Activated naive CD8-positive, alpha-beta T cell treated with anti-CD3 and anti-CD28 coated beads, Interleukin-2, amount 50 U/mL, for 24 hours (primary cell): ENCODE data around the gene KCND2.
"Not testable (repeated sequence)": the region's sequence is repeated elsewhere in the genome, so short reads cannot be mapped to it uniquely, and the experiment has no call there.

Experiments used
- ATAC-seq: fragments of 150-1000 bp; cut with Tn5 transposase; one replicate; pipeline ENCODE4 v1.10.0; 2021
- DNase-seq: peaks from one replicate; pipeline ENCODE4 v3.0.0; 2021
- H3K27ac Mint-ChIP-seq: one replicate; pipeline ENCODE4 v1.8.0; 2021; ENCODE audit warnings: mild to moderate bottlenecking, mixed read lengths
- H3K27me3 Mint-ChIP-seq: one replicate; pipeline ENCODE4 v1.8.0; 2021; ENCODE audit warnings: mixed read lengths
- H3K36me3 Mint-ChIP-seq: one replicate; pipeline ENCODE4 v1.8.0; 2021; ENCODE audit warnings: low read depth, mixed read lengths
- H3K4me1 Mint-ChIP-seq: one replicate; pipeline ENCODE4 v1.8.0; 2021; ENCODE audit warnings: mixed read lengths
- H3K4me3 Mint-ChIP-seq: one replicate; pipeline ENCODE4 v1.8.0; 2021; ENCODE audit warnings: mild to moderate bottlenecking, moderate library complexity, mixed read lengths
- H3K9me3 Mint-ChIP-seq: one replicate; pipeline ENCODE4 v1.8.0; 2021; ENCODE audit warnings: mixed read lengths

The KCND2 gene

DNA sequence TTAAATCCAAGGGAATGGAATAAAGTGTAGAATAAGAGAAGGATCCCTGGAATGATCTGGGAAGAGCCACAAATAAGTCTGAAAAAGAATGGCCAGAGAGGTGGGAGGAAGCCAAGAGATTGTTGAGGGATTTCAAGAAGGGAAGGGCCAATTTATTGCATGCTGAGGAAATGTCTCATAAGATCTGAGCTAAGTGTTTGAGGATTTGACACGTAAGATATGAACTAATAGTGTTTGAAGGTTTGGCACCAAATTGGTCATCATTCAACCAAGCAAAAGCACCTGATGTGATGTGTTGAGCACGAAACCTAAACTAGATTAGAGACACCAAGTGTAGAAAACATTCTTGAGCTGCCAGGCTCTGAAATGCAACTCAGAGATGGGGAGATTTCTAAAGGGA lies 487.1 kb downstream of the KCND2 start:
- Mint-ChIP-seq H3K27me3 (peaks cover 5% of the 10 kb centered on the region), H3K36me3 (no peaks in the 10 kb centered on the region), H3K9me3 (no peaks in the 10 kb centered on the region), H3K4me3 (no peak overlapping the region), H3K4me1 (no peaks in the 10 kb centered on the region), H3K27ac (no peak overlapping the region)
- DNase-seq, result no peak
- no peak for ATAC-seq

DNA sequence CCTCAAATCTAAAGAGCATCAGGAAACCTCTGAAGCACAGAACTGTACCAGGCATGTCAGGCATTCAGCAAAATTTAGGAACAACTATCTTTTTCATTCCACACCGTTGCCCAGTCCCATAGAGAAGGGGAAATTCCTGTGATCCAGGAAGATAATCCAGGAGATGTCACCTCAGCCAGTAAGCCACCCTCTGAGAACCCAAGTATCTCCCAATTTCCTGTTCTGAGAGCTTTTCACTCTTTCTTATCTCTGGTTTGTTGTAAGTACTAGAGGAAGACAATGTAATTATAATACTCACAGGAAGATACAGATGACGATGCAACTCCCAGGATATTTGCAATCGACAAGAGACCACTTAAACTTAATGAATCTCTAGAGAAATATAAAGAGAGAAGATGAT lies 487.9 kb downstream of the KCND2 start:
- peaks cover 5% of the 10 kb centered on the region for H3K27me3 Mint-ChIP-seq

DNA sequence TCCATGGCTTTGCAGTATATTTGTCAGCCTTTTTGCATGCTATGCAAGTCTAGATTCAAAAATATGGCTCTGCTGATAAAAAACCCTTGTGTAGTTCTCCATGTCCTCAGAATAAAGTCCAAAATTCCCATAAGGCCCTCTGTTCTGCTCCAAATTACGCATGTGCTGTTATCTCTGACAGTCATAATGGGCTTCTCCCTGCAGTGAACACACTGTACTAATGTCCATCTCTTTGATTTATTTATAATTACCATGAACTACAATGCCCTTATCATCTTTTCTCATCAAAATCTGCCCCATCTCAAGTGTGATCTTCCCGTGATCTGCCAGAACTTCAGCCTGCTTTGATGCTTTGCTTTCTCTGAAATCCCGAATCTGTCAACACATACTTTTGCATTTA lies 497.2 kb downstream of the KCND2 start:
- no peak for DNase-seq
- Mint-ChIP-seq H3K4me3 (no peak overlapping the region), H3K9me3 (no peaks in the 10 kb centered on the region), H3K27me3 (no peaks in the 10 kb centered on the region), H3K4me1 (no peaks in the 10 kb centered on the region), H3K27ac (no peak overlapping the region), H3K36me3 (no peaks in the 10 kb centered on the region)
- no peak for ATAC-seq

More for the DNA sequence above, 487.9 kb downstream of the KCND2 start:
- no peak overlapping the region for H3K27ac Mint-ChIP-seq
- H3K9me3 Mint-ChIP-seq, result no peaks in the 10 kb centered on the region
- H3K36me3 Mint-ChIP-seq, result no peaks in the 10 kb centered on the region
- H3K4me3 Mint-ChIP-seq, result no peak overlapping the region
- no peak for DNase-seq
- no peak for ATAC-seq
- H3K4me1 Mint-ChIP-seq, result no peaks in the 10 kb centered on the region

DNA sequence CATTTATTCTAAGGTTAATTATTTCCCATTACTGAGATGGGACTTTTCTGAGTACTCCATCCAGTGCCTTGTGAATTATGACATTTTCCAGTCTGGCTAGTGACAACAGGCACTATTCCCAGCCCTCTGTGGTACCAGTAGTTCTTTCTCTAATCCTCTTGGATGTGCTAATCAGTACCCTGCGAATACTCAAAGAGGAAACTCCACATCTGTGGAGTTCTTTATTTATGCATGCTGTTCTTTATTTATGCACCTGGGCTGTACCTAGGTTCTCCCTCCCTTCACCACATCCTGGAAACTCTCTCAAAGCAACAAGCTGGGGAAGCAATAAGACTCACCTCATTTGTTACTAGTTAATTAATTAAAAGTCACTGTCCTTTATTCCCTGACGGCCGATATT lies 501.5 kb downstream of the KCND2 start:
- no peaks in the 10 kb centered on the region for H3K27me3 Mint-ChIP-seq
- H3K4me3 Mint-ChIP-seq, result no peak overlapping the region
- no peak for DNase-seq
- H3K27ac Mint-ChIP-seq, result no peak overlapping the region
- no peaks in the 10 kb centered on the region for H3K9me3 Mint-ChIP-seq
- no peaks in the 10 kb centered on the region for H3K4me1 Mint-ChIP-seq
- H3K36me3 Mint-ChIP-seq, result no peaks in the 10 kb centered on the region
- no peak for ATAC-seq

DNA sequence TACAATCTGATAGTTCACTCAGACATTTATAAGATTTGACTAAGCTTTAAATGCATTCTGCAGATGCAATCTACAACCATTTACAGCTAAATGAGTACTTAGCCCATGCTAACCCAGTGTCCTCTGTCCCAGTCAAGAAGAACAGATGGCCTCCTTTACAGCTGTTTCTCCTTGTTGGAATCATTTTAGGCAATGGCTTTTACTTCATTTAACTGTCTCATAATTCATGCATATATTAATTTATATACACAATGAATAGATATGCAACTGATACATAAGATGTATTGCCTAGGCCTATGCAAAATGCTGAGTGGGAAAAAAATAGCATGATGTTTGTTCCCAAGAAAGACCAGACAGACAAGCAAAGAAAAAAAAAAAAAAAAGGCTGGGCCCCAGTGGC lies 502.8 kb downstream of the KCND2 start:
- H3K4me1 Mint-ChIP-seq, result no peaks in the 10 kb centered on the region
- H3K9me3 Mint-ChIP-seq, result no peaks in the 10 kb centered on the region
- no peak overlapping the region for H3K27ac Mint-ChIP-seq
- H3K27me3 Mint-ChIP-seq, result no peaks in the 10 kb centered on the region
- no peak overlapping the region for H3K4me3 Mint-ChIP-seq
- no peak for DNase-seq
- ATAC-seq, result no peak
- no peaks in the 10 kb centered on the region for H3K36me3 Mint-ChIP-seq

DNA sequence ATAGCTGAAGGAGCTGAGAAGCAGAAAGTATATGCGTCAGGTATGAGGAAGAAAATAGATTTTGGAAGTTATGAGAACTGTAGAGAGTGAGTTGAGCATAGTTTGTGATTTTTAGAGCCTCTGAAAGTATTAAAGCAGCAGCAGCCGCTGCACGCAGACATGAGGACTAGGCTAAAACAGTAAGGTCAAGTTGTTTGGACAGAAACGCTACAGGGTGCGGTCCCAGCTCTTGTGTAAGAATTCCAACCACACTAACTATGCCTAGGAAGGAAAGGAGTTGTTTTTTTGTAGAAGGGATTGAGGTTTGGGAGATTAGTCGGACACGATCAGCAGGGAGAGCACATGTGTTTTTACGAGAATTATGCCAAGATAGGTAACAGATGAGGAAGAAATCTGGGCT lies 506.1 kb downstream of the KCND2 start:
- H3K4me1 Mint-ChIP-seq, DNase-seq, H3K36me3 Mint-ChIP-seq, H3K27ac Mint-ChIP-seq, H3K27me3 Mint-ChIP-seq, ATAC-seq, H3K9me3 Mint-ChIP-seq, H3K4me3 Mint-ChIP-seq: not testable (repeated sequence)

DNA sequence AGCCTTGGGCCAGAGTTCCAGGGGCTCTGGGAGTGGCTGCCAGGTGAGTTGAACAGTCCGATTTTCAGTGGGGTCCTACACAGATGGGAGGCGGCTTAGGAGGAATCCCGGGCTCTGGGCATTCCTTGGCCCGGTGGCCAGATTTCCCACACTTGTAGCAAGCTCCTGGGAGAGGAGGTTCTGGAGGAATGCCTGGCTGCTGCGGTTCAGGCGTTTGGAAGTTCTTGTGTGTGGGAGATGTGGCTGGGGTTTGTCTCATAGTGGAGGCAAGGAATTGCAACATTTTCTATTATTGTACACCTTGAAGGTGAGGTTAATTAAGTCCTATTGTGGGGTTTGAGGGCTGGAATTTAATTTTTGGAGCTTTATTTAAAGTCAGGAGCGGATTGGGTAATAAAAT lies 507.5 kb downstream of the KCND2 start:
- ATAC-seq, H3K27me3 Mint-ChIP-seq, H3K27ac Mint-ChIP-seq, DNase-seq, H3K4me3 Mint-ChIP-seq, H3K9me3 Mint-ChIP-seq, H3K36me3 Mint-ChIP-seq, H3K4me1 Mint-ChIP-seq: not testable (repeated sequence)

DNA sequence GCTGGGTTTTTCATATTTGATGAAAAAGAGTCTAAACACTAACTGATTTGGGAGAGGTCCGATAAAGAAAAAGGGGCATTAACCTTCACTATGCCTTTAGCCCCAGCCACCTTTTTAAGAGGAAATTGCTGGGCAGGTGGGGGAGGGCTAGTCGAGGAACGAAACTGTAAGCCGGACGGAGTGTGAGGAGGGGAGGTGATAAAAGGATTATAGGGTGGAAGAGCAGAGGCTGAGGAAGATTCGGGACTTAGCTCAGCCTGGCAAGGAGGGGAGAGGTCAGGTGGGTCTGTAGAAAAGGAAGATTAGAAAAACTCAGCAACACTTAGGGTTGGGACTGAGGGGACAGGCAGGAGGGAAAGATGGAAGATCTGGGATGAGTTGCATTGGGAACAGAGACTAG lies 508.0 kb downstream of the KCND2 start:
- H3K27ac Mint-ChIP-seq, result no peak overlapping the region

DNA sequence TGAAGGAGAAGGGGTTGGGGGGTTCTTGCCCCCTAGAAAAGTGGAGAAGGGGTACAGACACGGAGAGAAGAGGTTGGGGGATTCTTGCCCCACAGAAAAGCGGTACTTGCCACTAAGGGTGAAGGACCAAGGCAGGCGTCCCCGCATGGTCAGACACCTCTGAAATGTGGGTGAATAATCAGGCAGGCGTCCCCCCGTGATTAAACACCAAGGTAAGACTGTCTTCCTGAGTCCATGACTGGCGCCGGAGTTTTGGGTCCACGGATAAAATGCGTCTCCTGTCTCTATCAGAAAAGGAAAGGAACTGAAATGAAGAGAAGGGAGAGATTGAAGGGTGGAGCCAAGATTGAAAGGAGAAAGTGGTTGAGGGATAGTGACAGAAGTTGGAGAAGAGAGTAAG lies 508.9 kb downstream of the KCND2 start:
- H3K4me1 Mint-ChIP-seq, H3K27ac Mint-ChIP-seq, H3K9me3 Mint-ChIP-seq, H3K4me3 Mint-ChIP-seq, DNase-seq, H3K36me3 Mint-ChIP-seq, ATAC-seq, H3K27me3 Mint-ChIP-seq: not testable (repeated sequence)

More for the DNA sequence above, 508.0 kb downstream of the KCND2 start:
- Mint-ChIP-seq H3K4me1 (no peaks in the 10 kb centered on the region), H3K27me3 (no peaks in the 10 kb centered on the region), H3K9me3 (no peaks in the 10 kb centered on the region), H3K36me3 (no peaks in the 10 kb centered on the region), H3K4me3 (no peak overlapping the region)
- no peak for DNase-seq
- ATAC-seq, result no peak

DNA sequence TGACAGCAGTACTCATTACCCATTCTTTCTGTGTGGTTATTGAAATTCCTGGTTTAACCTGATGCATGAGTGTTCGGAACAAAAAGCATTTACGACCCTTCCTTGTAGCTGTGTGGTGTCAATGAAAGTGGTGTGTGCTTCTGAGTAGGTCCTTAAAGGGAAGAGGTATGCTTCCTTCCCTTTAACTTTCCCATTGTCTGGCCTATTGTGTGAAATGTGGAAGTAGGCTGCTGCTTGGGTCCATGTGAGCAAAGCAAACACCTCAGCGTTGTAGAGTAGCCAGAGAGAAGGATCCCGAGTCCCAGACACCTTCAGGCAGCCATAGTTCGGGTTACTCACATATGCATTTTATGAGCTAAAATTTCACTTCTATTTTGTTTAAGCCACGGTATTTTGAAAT lies 510.3 kb downstream of the KCND2 start:
- ATAC-seq, result no peak
- no peaks in the 10 kb centered on the region for H3K4me1 Mint-ChIP-seq

DNA sequence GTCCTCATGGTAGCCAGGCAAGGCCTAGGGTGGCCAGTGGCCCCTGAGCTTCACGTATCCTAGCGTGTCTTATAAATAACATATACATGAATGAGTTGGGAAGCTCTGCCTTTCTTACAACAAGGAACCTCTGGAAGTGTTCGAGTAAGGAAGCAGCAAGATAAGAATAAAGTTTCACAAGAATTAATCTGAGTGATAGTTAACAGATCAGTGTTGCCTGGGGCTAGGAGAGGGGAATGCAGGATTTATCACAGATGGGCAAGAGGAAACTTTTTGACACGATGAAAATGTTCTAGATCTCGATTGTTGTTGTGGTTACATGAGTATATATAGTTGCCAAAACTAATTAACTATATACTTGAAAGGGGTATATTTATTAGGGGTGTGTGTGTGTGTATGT lies 510.7 kb downstream of the KCND2 start:
- no peaks in the 10 kb centered on the region for H3K9me3 Mint-ChIP-seq
- DNase-seq, result no peak
- H3K4me1 Mint-ChIP-seq, result no peaks in the 10 kb centered on the region
- H3K27ac Mint-ChIP-seq, result no peak overlapping the region
- no peak for ATAC-seq
- no peaks in the 10 kb centered on the region for H3K27me3 Mint-ChIP-seq
- H3K4me3 Mint-ChIP-seq, result no peak overlapping the region
- H3K36me3 Mint-ChIP-seq, result no peaks in the 10 kb centered on the region

More for the DNA sequence above, 510.3 kb downstream of the KCND2 start:
- no peaks in the 10 kb centered on the region for H3K9me3 Mint-ChIP-seq
- no peak for DNase-seq
- H3K36me3 Mint-ChIP-seq, result no peaks in the 10 kb centered on the region
- no peaks in the 10 kb centered on the region for H3K27me3 Mint-ChIP-seq
- H3K4me3 Mint-ChIP-seq, result no peak overlapping the region
- H3K27ac Mint-ChIP-seq, result no peak overlapping the region

DNA sequence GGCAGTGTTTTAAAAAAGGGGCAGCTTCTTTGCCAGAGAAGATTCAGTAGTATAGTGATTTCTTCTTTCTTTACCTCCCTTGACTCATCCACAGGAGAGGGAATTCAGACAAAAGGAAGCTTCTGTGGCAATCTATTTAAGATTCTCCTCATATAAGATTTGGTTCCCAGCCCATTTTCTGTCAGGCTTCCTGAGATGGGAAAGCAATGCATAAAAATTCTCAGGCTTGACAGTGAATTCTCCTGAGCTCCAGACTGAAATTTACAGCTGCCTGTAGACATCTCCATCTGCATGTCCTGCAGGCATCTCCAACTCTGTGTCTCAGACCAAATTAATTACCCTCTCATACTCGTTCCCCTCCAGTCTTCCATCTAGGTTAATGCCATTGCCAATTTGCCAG lies 512.1 kb downstream of the KCND2 start:
- no peaks in the 10 kb centered on the region for H3K36me3 Mint-ChIP-seq
- no peaks in the 10 kb centered on the region for H3K9me3 Mint-ChIP-seq
- DNase-seq (no peak), ATAC-seq (no peak)
- H3K4me3 Mint-ChIP-seq, result no peak overlapping the region
- H3K27ac Mint-ChIP-seq, result no peak overlapping the region
- no peaks in the 10 kb centered on the region for H3K4me1 Mint-ChIP-seq
- peaks cover 3% of the 10 kb centered on the region for H3K27me3 Mint-ChIP-seq

DNA sequence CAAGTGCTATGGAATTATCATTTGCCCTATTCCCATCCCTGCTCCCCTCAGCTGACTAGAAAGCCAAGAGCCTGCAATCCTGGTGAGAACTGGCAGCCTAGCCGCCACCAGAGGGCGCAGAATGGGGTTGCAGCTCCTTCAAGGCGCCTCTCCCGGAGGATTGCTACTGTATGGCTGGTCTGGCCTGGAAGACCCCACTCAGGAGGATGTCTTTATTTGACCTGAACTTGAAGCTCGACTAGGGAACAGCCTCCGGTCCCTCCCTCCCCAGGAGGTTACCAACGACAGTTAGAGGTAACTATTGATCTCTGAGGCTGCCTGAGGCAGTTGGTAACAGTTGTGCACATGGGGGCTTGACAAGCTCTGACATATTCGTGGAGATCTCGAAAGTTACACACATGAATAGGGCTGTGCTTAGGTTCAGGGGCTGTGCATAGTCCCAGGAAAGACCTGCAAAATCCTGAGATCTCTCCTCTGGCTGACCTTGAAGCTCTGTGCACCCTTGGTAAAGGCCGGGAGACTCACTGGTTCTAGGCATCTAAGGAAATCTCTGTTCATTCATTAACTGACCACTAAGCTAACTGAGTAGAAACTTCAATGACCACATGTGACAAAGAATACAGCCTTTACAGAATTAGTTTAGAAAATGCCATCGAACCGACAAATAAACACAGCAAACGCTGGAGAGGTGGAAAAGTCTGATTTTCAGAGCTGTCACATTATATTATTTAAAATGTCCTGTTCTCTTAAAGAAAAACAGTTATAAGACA lies 519.3 kb downstream of the KCND2 start:
- Mint-ChIP-seq H3K36me3 (no peaks in the 10 kb centered on the region), H3K4me1 (no peaks in the 10 kb centered on the region), H3K27me3 (peaks cover 6% of the 10 kb centered on the region), H3K27ac (no peak overlapping the region), H3K4me3 (no peak overlapping the region), H3K9me3 (no peaks in the 10 kb centered on the region)
- DNase-seq (peak; percentile 71), ATAC-seq (peak; percentile 69)

DNA sequence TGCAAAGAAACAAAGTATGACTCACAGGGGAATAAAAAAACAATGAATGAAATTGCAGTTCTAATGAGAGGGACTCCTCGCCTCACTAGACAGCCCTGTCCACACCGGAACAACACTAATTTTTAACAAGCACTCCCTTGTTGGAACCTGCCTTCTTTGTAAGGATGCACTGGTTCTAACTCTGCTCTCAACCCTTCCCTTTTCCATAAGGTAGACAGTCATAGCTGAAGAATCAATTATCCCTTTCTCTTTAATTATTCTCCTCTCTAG lies 519.8 kb downstream of the KCND2 start:
- no peaks in the 10 kb centered on the region for H3K36me3 Mint-ChIP-seq
- DNase-seq (no peak), ATAC-seq (no peak)
- H3K4me1 Mint-ChIP-seq, result no peaks in the 10 kb centered on the region
- H3K27ac Mint-ChIP-seq, result no peak overlapping the region
- no peaks in the 10 kb centered on the region for H3K9me3 Mint-ChIP-seq
- peaks cover 6% of the 10 kb centered on the region for H3K27me3 Mint-ChIP-seq
- no peak overlapping the region for H3K4me3 Mint-ChIP-seq

DNA sequence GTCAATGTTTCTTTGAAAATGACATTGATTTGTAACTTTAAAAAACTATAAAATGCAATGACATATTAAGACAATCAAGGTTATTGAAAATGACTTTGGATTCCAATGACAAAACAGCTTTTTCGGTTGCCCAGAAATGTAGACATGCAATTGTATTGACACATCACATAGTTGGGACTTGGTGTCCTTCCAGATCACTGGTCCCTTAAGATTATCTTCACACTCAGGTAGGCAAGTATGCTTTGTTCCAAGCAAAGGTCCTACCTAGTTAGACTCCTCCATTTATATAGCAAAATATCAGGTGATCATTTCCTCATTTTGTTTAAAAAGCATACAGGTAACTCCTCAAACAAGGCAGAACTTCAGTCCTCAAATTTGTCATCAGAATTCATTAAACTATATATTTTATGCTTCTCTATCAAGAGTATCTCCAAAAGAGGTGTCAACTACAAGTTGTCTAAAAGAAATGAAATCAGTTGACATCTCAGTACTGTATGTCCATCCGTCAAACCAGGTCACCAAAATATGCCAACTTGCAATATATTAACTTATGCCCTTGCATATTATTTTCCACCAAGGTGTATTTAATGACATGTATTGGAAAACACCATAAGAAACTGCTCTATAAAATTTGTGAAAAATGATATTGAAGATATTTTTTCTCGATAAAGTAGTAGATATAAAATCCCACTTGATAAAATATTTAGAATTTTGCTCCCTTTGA lies 520.4 kb downstream of the KCND2 start:
- DNase-seq (no peak), ATAC-seq (no peak)
- Mint-ChIP-seq H3K27ac (no peak overlapping the region), H3K27me3 (peaks cover 6% of the 10 kb centered on the region), H3K4me3 (no peak overlapping the region), H3K4me1 (no peaks in the 10 kb centered on the region), H3K9me3 (no peaks in the 10 kb centered on the region), H3K36me3 (no peaks in the 10 kb centered on the region)
